Esophagus (tissue), 2 donors: ENCODE data around the gene ABCA5. TPM values are rescaled to one million over a fixed set of nuclear protein-coding genes. Genes with fewer than 3 reads are reported as not detected.

Experiments used
- H3K27ac ChIP-seq, 2 donors: one replicate each; pipeline ENCODE4 v1.5.1; 2013; ENCODE audit warnings: low read depth in 2 of 2, mild to moderate bottlenecking in 2 of 2, inconsistent platforms in 1 of 2, low read length in 1 of 2, moderate library complexity in 1 of 2
- H3K27me3 ChIP-seq, 2 donors: one replicate each; pipeline ENCODE4 v1.6.1; 2013; ENCODE audit warnings: low read length in 2 of 2, control low read depth in 1 of 2, mild to moderate bottlenecking in 1 of 2; ENCODE audit not compliant: insufficient read depth in 2 of 2, control insufficient read depth in 1 of 2
- H3K36me3 ChIP-seq, 2 donors: one replicate each; pipeline ENCODE4 v1.6.1; 2013; ENCODE audit warnings: low read length in 1 of 2; ENCODE audit not compliant: control insufficient read depth in 2 of 2, insufficient read depth in 2 of 2
- H3K4me1 ChIP-seq, 2 donors: one replicate each; pipeline ENCODE4 v1.6.1; 2013; ENCODE audit warnings: low read length in 1 of 2; ENCODE audit not compliant: control insufficient read depth in 2 of 2, insufficient read depth in 2 of 2
- H3K4me3 ChIP-seq, 2 donors: one replicate each; pipeline ENCODE4 v1.5.1; 2013; ENCODE audit warnings: low read length in 2 of 2, mild to moderate bottlenecking in 2 of 2, low read depth in 1 of 2, moderate library complexity in 1 of 2
- H3K9me3 ChIP-seq, 2 donors: one replicate each; pipeline ENCODE4 v1.6.1; 2013; ENCODE audit warnings: mild to moderate bottlenecking in 2 of 2, low read depth in 1 of 2, low read length in 1 of 2, moderate library complexity in 1 of 2; ENCODE audit not compliant: control insufficient read depth in 2 of 2, insufficient read depth in 1 of 2
- WGBS, 2 donors: extraction: QIAGEN DNeasy Blood & Tissue Kit; methylation state at CpG; one replicate each; pipeline ENCODE4 v1.1.7; 2013; 5-methylcytosine and 5-hydroxymethylcytosine counted together
- polyA plus RNA-seq, 2 donors: library from polyadenylated mRNA; stranded (reverse); fragments of 200-250 nt; gene quantifications; one replicate each; pipeline ENCODE4 v1.2.3, GENCODE V29; 2013
- donor health status: healthy with polysubstance abuse.
- donor health status: Bipolar disorder and iron deficiency.

Gene ABCA5
- polyA plus RNA-seq, 2 donors, result 11.5 to 39.4 TPM

- Histone ChIP-seq H3K9me3 (no peaks in the 10 kb centered on the region), H3K27ac (no peak overlapping the region), H3K4me1 (no peaks in the 10 kb centered on the region), H3K27me3 (no peaks in the 10 kb centered on the region), H3K4me3 (no peak overlapping the region), H3K36me3 (no peaks in the 10 kb centered on the region)
These were observed 6.6 kb upstream of the ABCA5 start for GRCh38 chr17:69333561-69333960.

GRCh38 chr17:69331756-69332155 lies 4.8 kb upstream of the ABCA5 start:
- Histone ChIP-seq H3K9me3 (no peaks in the 10 kb centered on the region), H3K27me3 (no peaks in the 10 kb centered on the region), H3K4me3 (no peak overlapping the region), H3K27ac (no peak overlapping the region), H3K4me1 (peaks cover 0 to 5% of the 10 kb centered on the region in 2 donors), H3K36me3 (no peaks in the 10 kb centered on the region)
- 74 to 85% methylated on average over 2 of the region's 2 CpGs for WGBS, 2 donors

GRCh38 chr17:69326377-69327059 lies 415 bp downstream of the ABCA5 start:
- Histone ChIP-seq H3K9me3 (no peaks in the 10 kb centered on the region), H3K4me3 (peak overlapping the region; percentile 93 to 95), H3K36me3 (no peaks in the 10 kb centered on the region), H3K27ac (peak overlapping the region; percentile 95 to 98), H3K27me3 (no peaks in the 10 kb centered on the region), H3K4me1 (peaks cover 0 to 5% of the 10 kb centered on the region in 2 donors)
- WGBS, 2 donors, result 1% methylated on average over 47 to 51 of the region's 51 CpGs

- 32 to 37% methylated on average over 15 of the region's 15 CpGs for WGBS, 2 donors
- Histone ChIP-seq H3K27ac (peak overlapping the region; percentile 95 to 98), H3K36me3 (no peaks in the 10 kb centered on the region), H3K4me1 (peaks cover 0 to 5% of the 10 kb centered on the region in 2 donors), H3K27me3 (no peaks in the 10 kb centered on the region), H3K9me3 (no peaks in the 10 kb centered on the region), H3K4me3 (peak overlapping the region; percentile 93 to 95)
These were observed 1.2 kb downstream of the ABCA5 start for GRCh38 chr17:69325518-69326376.

- H3K27ac ChIP-seq, result no peak overlapping the region
- no peaks in the 10 kb centered on the region for H3K9me3 ChIP-seq
- no peaks in the 10 kb centered on the region for H3K36me3 ChIP-seq
- no peak overlapping the region for H3K4me3 ChIP-seq
- peaks cover 0 to 5% of the 10 kb centered on the region in 2 donors for H3K4me1 ChIP-seq
- H3K27me3 ChIP-seq, result no peaks in the 10 kb centered on the region
- WGBS, 2 donors, result 34 to 54% methylated on average over 1 of the region's 1 CpG
These were observed 3.1 kb downstream of the ABCA5 start for GRCh38 chr17:69323806-69324205.

- Histone ChIP-seq H3K4me3 (no peak overlapping the region), H3K27ac (no peak overlapping the region), H3K4me1 (no peaks in the 10 kb centered on the region), H3K9me3 (no peaks in the 10 kb centered on the region), H3K36me3 (no peaks in the 10 kb centered on the region), H3K27me3 (no peaks in the 10 kb centered on the region)
- 96 to 98% methylated on average over 4 of the region's 4 CpGs for WGBS, 2 donors
These were observed 6.1 kb downstream of the ABCA5 start for GRCh38 chr17:69320908-69321238.

GRCh38 chr17:69320210-69320907 lies 6.6 kb downstream of the ABCA5 start:
- WGBS, 2 donors, result 58 to 60% methylated on average over 5 of the region's 5 CpGs
- Histone ChIP-seq H3K27ac (no peak overlapping the region), H3K4me1 (no peaks in the 10 kb centered on the region), H3K36me3 (no peaks in the 10 kb centered on the region), H3K4me3 (no peak overlapping the region), H3K9me3 (no peaks in the 10 kb centered on the region), H3K27me3 (no peaks in the 10 kb centered on the region)

- H3K36me3 ChIP-seq, result no peaks in the 10 kb centered on the region
- 85 to 92% methylated on average over 1 of the region's 1 CpG for WGBS, 2 donors
- H3K27me3 ChIP-seq, result no peaks in the 10 kb centered on the region
- no peak overlapping the region for H3K4me3 ChIP-seq
- no peak overlapping the region for H3K27ac ChIP-seq
- no peaks in the 10 kb centered on the region for H3K4me1 ChIP-seq
- H3K9me3 ChIP-seq, result no peaks in the 10 kb centered on the region
These were observed 9.3 kb downstream of the ABCA5 start for GRCh38 chr17:69317625-69318024.

GRCh38 chr17:69314246-69315065 lies 12.5 kb downstream of the ABCA5 start:
- Histone ChIP-seq H3K9me3 (no peaks in the 10 kb centered on the region), H3K27ac (no peak overlapping the region), H3K27me3 (no peaks in the 10 kb centered on the region), H3K4me3 (no peak overlapping the region), H3K36me3 (peaks cover 0 to 2% of the 10 kb centered on the region in 2 donors), H3K4me1 (no peaks in the 10 kb centered on the region)
- 56 to 64% methylated on average over 6 of the region's 6 CpGs for WGBS, 2 donors
